Esophagus muscularis mucosa (tissue), 3 donors: Measurements from ENCODE around the gene NKAIN2.

ENCODE experiments used
- EP300 ChIP-seq: sonication (generic); formaldehyde crosslinking; IDR thresholded peaks from one replicate; pipeline ENCODE4 v1.6.1; 2017; ENCODE audit warnings: antibody characterized with exemption
- TF ChIP-seq, protein P1 (sequence below), 3 experiments: fragments of 200-600 bp in 2 of 3; fragments of 450-650 bp in 1 of 3; sonication (generic) in 2 of 3; IDR thresholded peaks; one replicate each; pipeline ENCODE4 v1.5.1; 2017 to 2019; ENCODE audit warnings: antibody characterized with exemption in 3 of 3, mild to moderate bottlenecking in 2 of 3, moderate library complexity in 1 of 3

DNA sequence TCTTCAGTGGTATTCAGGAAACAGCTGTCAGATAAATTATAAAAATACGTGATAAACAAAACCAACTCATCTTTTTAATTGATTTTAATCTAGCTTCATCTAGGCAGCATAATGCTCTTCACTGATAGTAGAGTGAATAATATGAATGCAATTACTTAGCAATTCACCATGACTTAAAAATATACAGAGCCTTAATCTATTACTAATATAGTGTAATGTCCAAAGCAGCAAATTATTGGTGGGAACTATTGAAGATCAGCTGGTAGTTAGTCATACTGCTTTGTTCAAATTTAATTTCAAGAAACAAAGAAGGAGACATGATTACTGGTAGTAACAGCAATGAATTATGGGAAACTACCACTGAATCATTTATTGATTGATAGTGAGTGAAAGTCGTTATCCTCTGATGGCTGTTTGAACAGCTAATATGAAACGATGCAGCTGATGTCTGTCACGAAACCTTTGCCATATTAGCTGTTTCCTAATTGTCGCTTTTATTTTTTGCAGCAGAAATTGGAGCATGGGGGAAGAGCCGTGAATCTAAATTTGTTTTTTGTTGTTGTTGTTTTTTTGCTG is 99.2 kb downstream of the NKAIN2 start:
- TF ChIP-seq EP300 = no peak
- TF ChIP-seq, protein P1, sequence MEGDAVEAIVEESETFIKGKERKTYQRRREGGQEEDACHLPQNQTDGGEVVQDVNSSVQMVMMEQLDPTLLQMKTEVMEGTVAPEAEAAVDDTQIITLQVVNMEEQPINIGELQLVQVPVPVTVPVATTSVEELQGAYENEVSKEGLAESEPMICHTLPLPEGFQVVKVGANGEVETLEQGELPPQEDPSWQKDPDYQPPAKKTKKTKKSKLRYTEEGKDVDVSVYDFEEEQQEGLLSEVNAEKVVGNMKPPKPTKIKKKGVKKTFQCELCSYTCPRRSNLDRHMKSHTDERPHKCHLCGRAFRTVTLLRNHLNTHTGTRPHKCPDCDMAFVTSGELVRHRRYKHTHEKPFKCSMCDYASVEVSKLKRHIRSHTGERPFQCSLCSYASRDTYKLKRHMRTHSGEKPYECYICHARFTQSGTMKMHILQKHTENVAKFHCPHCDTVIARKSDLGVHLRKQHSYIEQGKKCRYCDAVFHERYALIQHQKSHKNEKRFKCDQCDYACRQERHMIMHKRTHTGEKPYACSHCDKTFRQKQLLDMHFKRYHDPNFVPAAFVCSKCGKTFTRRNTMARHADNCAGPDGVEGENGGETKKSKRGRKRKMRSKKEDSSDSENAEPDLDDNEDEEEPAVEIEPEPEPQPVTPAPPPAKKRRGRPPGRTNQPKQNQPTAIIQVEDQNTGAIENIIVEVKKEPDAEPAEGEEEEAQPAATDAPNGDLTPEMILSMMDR (IDR thresholded peaks at IDR 0.05) = no peak
